ENCODE data around the gene VKORC1L1. TPM values are rescaled to one million over a fixed set of nuclear protein-coding genes. Genes with fewer than 3 reads are reported as not detected.
"Not testable (repeated sequence)": the region's sequence is repeated elsewhere in the genome, so short reads cannot be mapped to it uniquely, and the experiment has no call there.

The VKORC1L1 gene
- total RNA-seq, 3 donors from 2014 or later (not counting 1 experiment from before 2014, with no cell fraction given), result 5.7 to 8.2 (median 7.1) TPM

GRCh38 chr7:65857321-65857894 is 15.5 kb upstream of the VKORC1L1 start:
- H3K4me3 ChIP-seq (ENCODE audit: low read length); H3K36me3 ChIP-seq (ENCODE audit: control insufficient read depth, insufficient read depth, low read length); H3K27me3 Mint-ChIP-seq (ENCODE audit: low read depth in 2 of 2); H3K4me3 Mint-ChIP-seq; H3K9me3 ChIP-seq (ENCODE audit: control insufficient read depth, insufficient read depth, low read length); H3K9me3 Mint-ChIP-seq; H3K27ac Mint-ChIP-seq; H3K4me1 Mint-ChIP-seq; H3K27me3 ChIP-seq (ENCODE audit: control insufficient read depth, insufficient read depth, low read length); ATAC-seq; DNase-seq; H3K36me3 Mint-ChIP-seq; H3K4me1 ChIP-seq (ENCODE audit: control insufficient read depth, insufficient read depth, low read length); H3K27ac ChIP-seq (ENCODE audit: low read length); intact Hi-C loops (cut with micrococcal nuclease): not testable (repeated sequence)
- no CpG with 5 or more reads among the region's 5 CpGs for WGBS (ENCODE audit: insufficient coverage)

GRCh38 chr7:65858660-65859059 is 14.2 kb upstream of the VKORC1L1 start:
- DNase-seq, result not testable (repeated sequence)

GRCh38 chr7:65866244-65866643 is 6.6 kb upstream of the VKORC1L1 start:
- WGBS (ENCODE audit: insufficient coverage), result 88% methylated on average over 3 of the region's 3 CpGs
- H3K9me3 ChIP-seq (ENCODE audit: control insufficient read depth, insufficient read depth, low read length); H3K4me1 ChIP-seq (ENCODE audit: control insufficient read depth, insufficient read depth, low read length); DNase-seq; intact Hi-C loops (cut with micrococcal nuclease); H3K4me3 Mint-ChIP-seq; H3K27ac ChIP-seq (ENCODE audit: low read length); H3K27ac Mint-ChIP-seq; H3K9me3 Mint-ChIP-seq; H3K27me3 Mint-ChIP-seq (ENCODE audit: low read depth in 2 of 2); H3K4me1 Mint-ChIP-seq; H3K4me3 ChIP-seq (ENCODE audit: low read length); ATAC-seq; H3K36me3 Mint-ChIP-seq; H3K36me3 ChIP-seq (ENCODE audit: control insufficient read depth, insufficient read depth, low read length); H3K27me3 ChIP-seq (ENCODE audit: control insufficient read depth, insufficient read depth, low read length): not testable (repeated sequence)

More at GRCh38 chr7:65858660-65859059, 14.2 kb upstream of the VKORC1L1 start:
- H3K4me1 Mint-ChIP-seq; H3K9me3 Mint-ChIP-seq; H3K9me3 ChIP-seq (ENCODE audit: control insufficient read depth, insufficient read depth, low read length); H3K36me3 ChIP-seq (ENCODE audit: control insufficient read depth, insufficient read depth, low read length); intact Hi-C loops (cut with micrococcal nuclease); H3K4me3 ChIP-seq (ENCODE audit: low read length); H3K4me3 Mint-ChIP-seq; H3K27ac ChIP-seq (ENCODE audit: low read length); ATAC-seq; H3K27me3 Mint-ChIP-seq (ENCODE audit: low read depth in 2 of 2); H3K27me3 ChIP-seq (ENCODE audit: control insufficient read depth, insufficient read depth, low read length); H3K4me1 ChIP-seq (ENCODE audit: control insufficient read depth, insufficient read depth, low read length); H3K27ac Mint-ChIP-seq; H3K36me3 Mint-ChIP-seq: not testable (repeated sequence)
- WGBS (ENCODE audit: insufficient coverage), result 100% methylated on average over 4 of the region's 4 CpGs

- H3K9me3 ChIP-seq (ENCODE audit: control insufficient read depth, insufficient read depth, low read length); H3K27me3 Mint-ChIP-seq (ENCODE audit: low read depth in 2 of 2); intact Hi-C loops (cut with micrococcal nuclease); H3K27ac Mint-ChIP-seq; H3K27ac ChIP-seq (ENCODE audit: low read length); ATAC-seq; H3K4me3 ChIP-seq (ENCODE audit: low read length); H3K4me1 Mint-ChIP-seq; H3K27me3 ChIP-seq (ENCODE audit: control insufficient read depth, insufficient read depth, low read length); H3K36me3 ChIP-seq (ENCODE audit: control insufficient read depth, insufficient read depth, low read length); H3K9me3 Mint-ChIP-seq; H3K4me1 ChIP-seq (ENCODE audit: control insufficient read depth, insufficient read depth, low read length); H3K4me3 Mint-ChIP-seq; H3K36me3 Mint-ChIP-seq; DNase-seq: not testable (repeated sequence)
- 92% methylated on average over 2 of the region's 2 CpGs for WGBS (ENCODE audit: insufficient coverage)
Observed at GRCh38 chr7:65867681-65868080, 5.2 kb upstream of the VKORC1L1 start.

GRCh38 chr7:65869312-65869711 is 3.6 kb upstream of the VKORC1L1 start:
- H3K4me3 Mint-ChIP-seq; DNase-seq; H3K36me3 ChIP-seq (ENCODE audit: control insufficient read depth, insufficient read depth, low read length); H3K27ac Mint-ChIP-seq; H3K9me3 ChIP-seq (ENCODE audit: control insufficient read depth, insufficient read depth, low read length); H3K27me3 ChIP-seq (ENCODE audit: control insufficient read depth, insufficient read depth, low read length); H3K4me3 ChIP-seq (ENCODE audit: low read length); ATAC-seq; H3K27ac ChIP-seq (ENCODE audit: low read length); H3K36me3 Mint-ChIP-seq; H3K9me3 Mint-ChIP-seq; intact Hi-C loops (cut with micrococcal nuclease); H3K27me3 Mint-ChIP-seq (ENCODE audit: low read depth in 2 of 2): not testable (repeated sequence)
- H3K4me1 Mint-ChIP-seq, result peaks cover 0 to 10% of the 10 kb centered on the region in 2 donors
- WGBS (ENCODE audit: insufficient coverage), result 90% methylated on average over 5 of the region's 5 CpGs
- H3K4me1 ChIP-seq (ENCODE audit: control insufficient read depth, insufficient read depth, low read length), result peaks cover 11% of the 10 kb centered on the region

- DNase-seq; ATAC-seq; H3K9me3 ChIP-seq (ENCODE audit: control insufficient read depth, insufficient read depth, low read length); H3K4me3 ChIP-seq (ENCODE audit: low read length); H3K27ac Mint-ChIP-seq; H3K27ac ChIP-seq (ENCODE audit: low read length); H3K4me3 Mint-ChIP-seq; H3K27me3 Mint-ChIP-seq (ENCODE audit: low read depth in 2 of 2); H3K36me3 ChIP-seq (ENCODE audit: control insufficient read depth, insufficient read depth, low read length); intact Hi-C loops (cut with micrococcal nuclease); H3K27me3 ChIP-seq (ENCODE audit: control insufficient read depth, insufficient read depth, low read length); H3K9me3 Mint-ChIP-seq; H3K36me3 Mint-ChIP-seq: not testable (repeated sequence)
- peaks cover 0 to 10% of the 10 kb centered on the region in 2 donors for H3K4me1 Mint-ChIP-seq
- H3K4me1 ChIP-seq (ENCODE audit: control insufficient read depth, insufficient read depth, low read length), result peaks cover 14% of the 10 kb centered on the region
- 43% methylated on average over 1 of the region's 2 CpGs for WGBS (ENCODE audit: insufficient coverage)
Observed at GRCh38 chr7:65871451-65871850, 1.4 kb upstream of the VKORC1L1 start.

- ATAC-seq (peak; percentile 13 to 19 (median 17)), DNase-seq (peak; percentile 25 to 32)
Observed at GRCh38 chr7:65873582-65874193, 814 bp downstream of the VKORC1L1 start.

GRCh38 chr7:65875715-65876114 is 2.8 kb downstream of the VKORC1L1 start:
- H3K9me3 Mint-ChIP-seq; H3K36me3 ChIP-seq (ENCODE audit: control insufficient read depth, insufficient read depth, low read length); H3K4me3 Mint-ChIP-seq; intact Hi-C loops (cut with micrococcal nuclease); ATAC-seq; H3K27ac ChIP-seq (ENCODE audit: low read length); H3K9me3 ChIP-seq (ENCODE audit: control insufficient read depth, insufficient read depth, low read length); H3K27me3 Mint-ChIP-seq (ENCODE audit: low read depth in 2 of 2); H3K27ac Mint-ChIP-seq; H3K27me3 ChIP-seq (ENCODE audit: control insufficient read depth, insufficient read depth, low read length); H3K4me3 ChIP-seq (ENCODE audit: low read length); DNase-seq; H3K36me3 Mint-ChIP-seq: not testable (repeated sequence)
- H3K4me1 Mint-ChIP-seq, result peaks cover 11 to 23% of the 10 kb centered on the region in 2 donors
- WGBS (ENCODE audit: insufficient coverage), result 92% methylated on average over 3 of the region's 4 CpGs
- peaks cover 18% of the 10 kb centered on the region for H3K4me1 ChIP-seq (ENCODE audit: control insufficient read depth, insufficient read depth, low read length)

More at GRCh38 chr7:65873582-65874193, 814 bp downstream of the VKORC1L1 start:
- H3K27me3 ChIP-seq (ENCODE audit: control insufficient read depth, insufficient read depth, low read length); H3K36me3 ChIP-seq (ENCODE audit: control insufficient read depth, insufficient read depth, low read length); intact Hi-C loops (cut with micrococcal nuclease); H3K36me3 Mint-ChIP-seq; H3K9me3 Mint-ChIP-seq; H3K9me3 ChIP-seq (ENCODE audit: control insufficient read depth, insufficient read depth, low read length); H3K27me3 Mint-ChIP-seq (ENCODE audit: low read depth in 2 of 2): not testable (repeated sequence)
- H3K27ac Mint-ChIP-seq, result peak overlapping the region; percentile 29 to 72
- H3K4me1 ChIP-seq (ENCODE audit: control insufficient read depth, insufficient read depth, low read length), result peaks cover 14% of the 10 kb centered on the region
- under 1% methylated on average over 57 of the region's 57 CpGs for WGBS (ENCODE audit: insufficient coverage)
- H3K4me3 ChIP-seq (ENCODE audit: low read length), result peak overlapping the region; percentile 87
- H3K4me3 Mint-ChIP-seq, result peak overlapping the region; percentile 87
- H3K4me1 Mint-ChIP-seq, result peaks cover 0 to 10% of the 10 kb centered on the region in 2 donors
- H3K27ac ChIP-seq (ENCODE audit: low read length), result peak overlapping the region; percentile 69

Data from natural killer cell (primary cell).